ENCODE results near the gene CSHL1. TPM values are rescaled to one million over a fixed set of nuclear protein-coding genes. Genes with fewer than 3 reads are reported as not detected.
A peak's percentile ranks its signal among the peaks of the same experiment; 100 is the strongest.
"Not testable (repeated sequence)": the region's sequence is repeated elsewhere in the genome, so short reads cannot be mapped to it uniquely, and the experiment has no call there.

The CSHL1 gene
- total RNA-seq, 2 donors from 2014 or later = not detected

GRCh38 chr17:63916566-63917185, 5.6 kb upstream of the CSHL1 start:
- no peaks in the 10 kb centered on the region for H3K4me1 ChIP-seq (ENCODE audit: control insufficient read depth, insufficient read depth, low read length)
- H3K36me3 ChIP-seq (ENCODE audit: control insufficient read depth, insufficient read depth, low read length) = no peaks in the 10 kb centered on the region
- Mint-ChIP-seq H3K27ac (no peak overlapping the region), H3K9me3 (no peaks in the 10 kb centered on the region), H3K4me3 (no peak overlapping the region), H3K36me3 (ENCODE audit: low read depth) (no peaks in the 10 kb centered on the region), H3K27me3 (ENCODE audit: insufficient read depth) (peaks cover 16% of the 10 kb centered on the region), H3K4me1 (peaks cover 8% of the 10 kb centered on the region)
- no peak overlapping the region for H3K9ac ChIP-seq (ENCODE audit: extremely low read depth, low read length, poor library complexity, severe bottlenecking)
- H3K9me3 ChIP-seq (ENCODE audit: control insufficient read depth, low read length) = no peaks in the 10 kb centered on the region
- no peak for TF ChIP-seq CTCF (conservative IDR thresholded peaks at IDR 0.05)
- H3K27ac ChIP-seq (ENCODE audit: low read depth, low read length) = no peak overlapping the region
- H3K4me3 ChIP-seq (ENCODE audit: low read length) = no peak overlapping the region
- no peak for DNase-seq
- H3K27me3 ChIP-seq (ENCODE audit: control insufficient read depth, insufficient read depth, low read length, poor library complexity, severe bottlenecking) = no peaks in the 10 kb centered on the region
- 91 to 93% methylated on average over 12 of the region's 12 CpGs for WGBS, 2 experiments (ENCODE audit: insufficient coverage in 1 of 2, insufficient read length in 1 of 2)

- peaks cover 21% of the 10 kb centered on the region for H3K27me3 Mint-ChIP-seq (ENCODE audit: insufficient read depth)
- not testable (repeated sequence) for H3K9ac ChIP-seq (ENCODE audit: extremely low read depth, low read length, poor library complexity, severe bottlenecking); DNase-seq; H3K36me3 Mint-ChIP-seq (ENCODE audit: low read depth); H3K4me3 Mint-ChIP-seq; H3K4me1 Mint-ChIP-seq; H3K9me3 ChIP-seq (ENCODE audit: control insufficient read depth, low read length); H3K4me1 ChIP-seq (ENCODE audit: control insufficient read depth, insufficient read depth, low read length); H3K27me3 ChIP-seq (ENCODE audit: control insufficient read depth, insufficient read depth, low read length, poor library complexity, severe bottlenecking); H3K9me3 Mint-ChIP-seq; H3K4me3 ChIP-seq (ENCODE audit: low read length); H3K27ac ChIP-seq (ENCODE audit: low read depth, low read length); H3K36me3 ChIP-seq (ENCODE audit: control insufficient read depth, insufficient read depth, low read length); H3K27ac Mint-ChIP-seq
- WGBS, 2 experiments (ENCODE audit: insufficient coverage in 1 of 2, insufficient read length in 1 of 2) = 92 to 93% methylated on average over 9 to 10 of the region's 10 CpGs
Measured at GRCh38 chr17:63915753-63916152, 4.7 kb upstream of the CSHL1 start.

GRCh38 chr17:63914471-63914870, 3.4 kb upstream of the CSHL1 start:
- Mint-ChIP-seq H3K36me3 (ENCODE audit: low read depth) (no peaks in the 10 kb centered on the region), H3K9me3 (no peaks in the 10 kb centered on the region), H3K4me3 (no peak overlapping the region), H3K4me1 (peaks cover 10% of the 10 kb centered on the region), H3K27ac (no peak overlapping the region), H3K27me3 (ENCODE audit: insufficient read depth) (peaks cover 34% of the 10 kb centered on the region)
- no peaks in the 10 kb centered on the region for H3K9me3 ChIP-seq (ENCODE audit: control insufficient read depth, low read length)
- no peak for TF ChIP-seq CTCF (conservative IDR thresholded peaks at IDR 0.05)
- no peak overlapping the region for H3K27ac ChIP-seq (ENCODE audit: low read depth, low read length)
- no peak for DNase-seq
- 92% methylated on average over 7 of the region's 7 CpGs for WGBS, 2 experiments (ENCODE audit: insufficient coverage in 1 of 2, insufficient read length in 1 of 2)
- H3K9ac ChIP-seq (ENCODE audit: extremely low read depth, low read length, poor library complexity, severe bottlenecking) = no peak overlapping the region
- H3K4me1 ChIP-seq (ENCODE audit: control insufficient read depth, insufficient read depth, low read length) = no peaks in the 10 kb centered on the region
- H3K4me3 ChIP-seq (ENCODE audit: low read length) = no peak overlapping the region
- no peaks in the 10 kb centered on the region for H3K27me3 ChIP-seq (ENCODE audit: control insufficient read depth, insufficient read depth, low read length, poor library complexity, severe bottlenecking)
- H3K36me3 ChIP-seq (ENCODE audit: control insufficient read depth, insufficient read depth, low read length) = no peaks in the 10 kb centered on the region

- 57 to 78% methylated on average over 5 to 7 of the region's 8 CpGs for WGBS, 2 experiments (ENCODE audit: insufficient coverage in 1 of 2, insufficient read length in 1 of 2)
- no peaks in the 10 kb centered on the region for H3K27me3 ChIP-seq (ENCODE audit: control insufficient read depth, insufficient read depth, low read length, poor library complexity, severe bottlenecking)
- peak; percentile 93 for DNase-seq
Measured at GRCh38 chr17:63911657-63912100, 621 bp upstream of the CSHL1 start.

More at GRCh38 chr17:63911657-63912100, 621 bp upstream of the CSHL1 start:
- Histone ChIP-seq H3K27ac (ENCODE audit: low read depth, low read length) (no peak overlapping the region), H3K36me3 (ENCODE audit: control insufficient read depth, insufficient read depth, low read length) (no peaks in the 10 kb centered on the region), H3K4me1 (ENCODE audit: control insufficient read depth, insufficient read depth, low read length) (no peaks in the 10 kb centered on the region), H3K9me3 (ENCODE audit: control insufficient read depth, low read length) (no peaks in the 10 kb centered on the region), H3K9ac (ENCODE audit: extremely low read depth, low read length, poor library complexity, severe bottlenecking) (no peak overlapping the region), H3K4me3 (ENCODE audit: low read length) (no peak overlapping the region)
- TF ChIP-seq CTCF (conservative IDR thresholded peaks at IDR 0.05) = peak; percentile 86
- Mint-ChIP-seq H3K4me1 (peaks cover 9% of the 10 kb centered on the region), H3K4me3 (no peak overlapping the region), H3K27me3 (ENCODE audit: insufficient read depth) (peaks cover 41% of the 10 kb centered on the region), H3K27ac (no peak overlapping the region), H3K36me3 (ENCODE audit: low read depth) (no peaks in the 10 kb centered on the region), H3K9me3 (no peaks in the 10 kb centered on the region)

Data from endodermal cell (in vitro differentiated cells).